Fibroblast of gingiva (primary cell): ENCODE results near the gene SPDYE1.
A peak's percentile ranks its signal among the peaks of the same experiment; 100 is the strongest.
"Not testable (repeated sequence)": the region's sequence is repeated elsewhere in the genome, so short reads cannot be mapped to it uniquely, and the experiment has no call there.

Experiments
- DNase-seq: peaks from one replicate; pipeline ENCODE4 v3.0.0-alpha.2; 2011; ENCODE audit warnings: low read depth

SPDYE1 gene, protein sequence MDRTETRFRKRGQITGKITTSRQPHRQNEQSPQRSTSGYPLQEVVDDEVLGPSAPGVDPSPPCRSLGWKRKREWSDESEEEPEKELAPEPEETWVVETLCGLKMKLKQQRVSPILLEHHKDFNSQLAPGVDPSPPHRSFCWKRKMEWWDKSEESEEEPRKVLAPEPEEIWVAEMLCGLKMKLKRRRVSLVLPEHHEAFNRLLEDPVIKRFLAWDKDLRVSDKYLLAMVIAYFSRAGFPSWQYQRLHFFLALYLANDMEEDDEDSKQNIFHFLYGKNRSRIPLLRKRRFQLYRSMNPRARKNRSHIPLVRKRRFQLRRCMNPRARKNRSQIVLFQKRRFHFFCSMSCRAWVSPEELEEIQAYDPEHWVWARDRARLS

DNA sequence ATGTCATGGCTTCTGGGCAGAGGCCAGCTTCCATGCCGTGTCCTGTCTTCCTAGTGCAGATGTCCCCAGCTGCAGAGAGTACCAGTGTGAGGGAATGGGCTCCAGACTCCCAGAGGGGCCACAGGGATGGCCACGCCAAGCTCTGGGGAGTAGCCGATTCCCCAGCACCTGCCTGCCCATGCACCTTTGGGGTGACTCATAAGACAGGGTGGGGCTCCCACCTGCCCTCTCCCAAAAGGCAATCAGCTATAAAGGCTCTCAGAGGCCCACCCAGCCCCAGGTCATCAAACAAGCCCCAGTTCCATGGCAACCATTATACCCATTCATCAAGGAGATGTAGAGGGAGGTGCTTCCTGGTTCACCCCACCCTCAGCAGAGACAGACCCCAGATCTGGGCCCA lies at the start of gene SPDYE1:
TSS of gene SPDYE1 (plus strand) at position 366 of the 400 bp plus-strand sequence. CDS start 2,053 bp downstream, outside the sequence.
- not testable (repeated sequence) for DNase-seq

DNA sequence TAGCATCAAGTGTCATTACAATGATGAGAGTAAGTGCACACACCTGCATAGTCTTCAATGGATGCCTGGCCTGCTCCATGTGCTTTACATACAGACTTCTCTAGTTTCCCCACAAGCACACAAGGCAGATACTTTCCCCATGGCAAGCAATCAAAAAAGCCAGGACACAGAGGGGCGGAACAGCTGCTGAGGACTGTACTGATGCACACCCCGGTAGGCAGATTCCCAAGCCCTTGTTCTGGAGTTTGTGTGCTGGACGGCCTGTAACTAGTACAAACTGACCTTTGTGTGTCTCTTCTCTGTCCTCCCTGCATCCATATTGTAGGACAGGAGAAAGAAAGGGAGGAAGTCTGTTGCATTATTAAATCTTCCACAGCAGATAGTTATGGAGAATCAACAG lies 45.7 kb upstream of the SPDYE1 start:
- DNase-seq = no peak

DNA sequence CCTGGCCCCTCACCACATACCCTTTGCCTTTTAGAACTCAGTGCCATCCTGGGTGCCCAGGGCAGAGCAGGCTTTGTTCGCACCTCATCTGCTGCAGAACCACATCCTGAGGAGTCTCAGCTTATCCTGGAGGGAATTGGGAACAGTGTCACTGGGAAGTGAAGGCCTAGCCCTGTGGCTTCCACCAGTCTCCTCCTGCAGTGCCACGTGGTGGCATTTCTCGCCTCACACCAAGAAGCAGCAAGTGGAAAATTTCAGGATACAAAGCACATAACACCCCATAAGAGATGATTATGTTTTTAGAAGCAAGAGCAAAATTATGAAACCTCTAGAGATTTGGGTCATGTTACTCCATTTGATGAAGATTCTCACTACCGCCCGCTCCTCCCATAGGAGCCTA lies 44.6 kb upstream of the SPDYE1 start:
- DNase-seq = no peak

DNA sequence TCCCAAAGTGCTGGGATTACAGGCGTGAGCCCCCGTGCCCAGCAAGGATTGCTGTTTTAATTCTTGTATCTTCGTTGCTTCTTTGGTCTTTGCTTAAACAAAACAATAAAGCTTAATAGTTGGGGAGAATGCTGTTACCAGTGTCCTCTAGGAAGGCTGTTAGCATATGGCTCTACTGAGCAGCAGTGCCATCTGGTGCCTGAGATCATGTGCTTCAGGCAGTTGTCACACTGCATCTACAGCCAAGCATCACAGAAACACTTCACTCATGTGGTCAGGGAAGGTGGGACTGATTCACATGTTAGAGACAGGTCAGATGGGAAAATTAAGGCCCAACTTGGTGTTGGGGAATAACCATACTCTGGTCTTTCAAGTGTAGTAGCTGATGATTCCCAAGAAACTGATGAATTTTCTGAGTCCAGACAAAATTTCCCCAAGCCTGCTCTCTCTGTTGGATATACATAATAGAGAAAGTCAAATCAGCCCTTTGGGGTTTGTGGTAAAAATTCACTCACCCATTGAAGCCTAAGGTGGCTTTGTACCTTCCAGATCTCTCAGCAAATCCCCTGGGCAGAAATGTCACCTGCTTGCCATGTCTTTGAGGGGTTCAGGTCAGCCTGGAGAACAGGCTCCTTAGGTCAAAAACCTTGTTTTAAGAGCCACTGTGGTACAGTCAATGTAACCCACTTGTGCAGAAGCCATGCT lies 43.0 kb upstream of the SPDYE1 start:
- peak; percentile 49 for DNase-seq

DNA sequence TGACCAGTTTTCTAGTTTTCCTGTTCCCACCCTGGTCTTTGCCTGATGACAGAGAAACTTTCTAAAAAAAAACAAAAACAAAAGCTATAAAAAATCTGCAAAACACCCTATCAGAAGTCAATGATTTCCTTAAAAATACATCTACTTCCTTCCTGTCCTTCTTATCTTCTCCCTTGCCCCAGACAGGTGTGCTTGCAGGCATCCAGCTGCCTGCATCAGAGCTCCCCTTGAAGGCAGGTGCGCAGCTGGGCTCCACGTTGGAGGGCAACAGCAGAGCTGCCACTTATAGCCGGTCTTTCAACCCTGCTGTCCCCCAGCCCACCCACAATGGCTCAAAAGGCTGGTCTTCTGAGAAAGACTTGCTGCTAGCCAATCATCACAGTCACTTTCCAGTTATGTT lies 41.7 kb upstream of the SPDYE1 start:
- no peak for DNase-seq

DNA sequence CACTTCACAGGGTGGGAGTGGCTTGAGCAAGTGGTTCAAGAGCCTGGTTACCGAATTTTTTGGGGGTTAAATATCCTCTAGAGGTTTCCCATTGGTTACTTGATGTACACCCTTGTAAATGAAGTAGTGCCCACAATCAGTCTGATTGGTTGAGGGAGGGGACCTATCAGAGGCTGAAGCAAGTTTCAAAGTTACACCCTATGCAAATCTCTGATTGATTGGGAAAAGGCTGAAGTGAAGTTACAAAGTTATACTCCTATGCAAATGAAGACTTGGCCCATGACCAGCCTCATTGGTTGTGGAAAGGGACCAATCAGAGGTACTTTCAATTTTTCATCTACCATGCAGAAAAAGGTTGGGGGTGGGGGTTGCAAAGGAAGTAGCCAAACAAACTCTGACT lies 36.8 kb upstream of the SPDYE1 start:
- DNase-seq = no peak

DNA sequence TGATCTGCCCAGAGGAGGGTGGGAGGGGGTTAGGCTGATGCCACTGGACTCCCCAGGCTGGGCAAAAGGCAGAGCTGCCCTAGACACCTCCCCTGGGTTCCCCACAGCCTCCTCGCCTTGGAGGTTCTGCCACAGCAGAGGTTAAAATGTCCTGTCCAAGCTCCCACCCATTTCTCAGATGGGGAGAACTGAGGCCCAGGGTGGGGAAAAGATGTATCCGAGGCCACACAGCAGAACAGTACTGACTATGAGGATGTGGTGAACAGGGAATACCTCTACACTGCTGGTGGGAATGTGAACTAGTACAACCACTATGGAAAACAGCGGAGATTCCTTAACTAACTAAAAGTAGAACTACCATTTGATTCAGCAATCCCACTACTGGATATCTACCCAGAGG lies 31.3 kb upstream of the SPDYE1 start:
- DNase-seq = not testable (repeated sequence)

DNA sequence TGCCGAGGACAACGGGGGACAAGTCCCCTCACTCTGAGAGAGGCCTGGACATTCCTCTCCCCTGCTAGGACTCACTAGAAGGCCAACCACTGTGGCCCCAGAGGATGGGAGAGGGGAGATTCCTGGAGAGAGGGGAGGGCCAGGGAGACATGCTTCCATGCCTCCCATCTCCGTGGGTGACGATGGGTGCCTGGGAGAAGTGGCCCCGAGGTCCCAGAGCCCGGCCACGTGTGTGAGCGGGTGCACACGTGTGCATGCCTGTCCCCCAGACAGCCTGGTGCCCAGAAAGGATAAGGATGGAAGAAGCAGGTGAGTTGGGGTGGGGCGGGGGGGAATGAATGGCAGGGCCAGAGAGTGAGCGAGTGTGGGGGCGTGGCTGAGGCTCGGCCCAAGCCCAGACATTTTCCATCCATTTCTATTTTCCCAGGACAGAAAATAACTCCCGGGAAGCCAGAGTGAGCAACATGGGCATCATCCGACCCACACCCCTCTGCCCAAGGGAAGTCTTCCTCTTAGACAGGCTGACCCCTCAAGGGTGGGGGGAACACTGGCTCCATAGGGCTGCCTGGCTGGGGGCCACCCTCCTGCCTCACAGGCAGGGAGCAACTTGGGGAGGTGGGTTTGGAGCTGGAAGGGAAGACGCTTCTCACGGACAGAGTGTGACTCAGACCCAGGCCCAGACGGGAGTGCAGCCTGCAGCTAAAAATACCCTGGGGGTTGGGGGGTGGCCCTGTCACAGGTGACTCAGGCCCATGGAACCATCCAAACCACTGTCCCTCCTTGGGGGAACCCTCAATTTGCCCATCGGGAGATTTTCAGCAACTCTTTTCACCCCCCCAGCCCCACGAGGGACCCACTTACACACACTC lies 29.3 kb upstream of the SPDYE1 start:
- DNase-seq = not testable (repeated sequence)

DNA sequence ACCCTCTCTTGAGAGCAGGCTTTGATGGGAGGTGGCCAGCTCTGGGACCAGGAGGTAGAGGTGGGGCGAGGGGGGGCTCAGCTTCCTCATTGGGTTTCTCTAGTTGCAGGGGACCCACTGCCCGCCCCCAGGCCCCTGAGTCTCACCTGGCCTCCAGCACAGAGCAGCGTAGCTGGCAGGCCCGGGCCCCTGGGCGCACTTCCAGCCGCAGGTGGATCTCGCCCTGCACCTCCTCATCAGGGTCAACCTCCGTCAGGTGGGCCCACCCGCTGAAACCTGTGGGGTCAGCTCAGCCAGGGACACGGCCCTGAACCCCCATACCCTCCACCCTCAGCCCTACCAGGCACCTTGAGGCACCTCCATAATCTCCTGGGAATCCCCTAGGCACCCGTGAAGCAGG lies 28.1 kb upstream of the SPDYE1 start:
- DNase-seq = not testable (repeated sequence)

DNA sequence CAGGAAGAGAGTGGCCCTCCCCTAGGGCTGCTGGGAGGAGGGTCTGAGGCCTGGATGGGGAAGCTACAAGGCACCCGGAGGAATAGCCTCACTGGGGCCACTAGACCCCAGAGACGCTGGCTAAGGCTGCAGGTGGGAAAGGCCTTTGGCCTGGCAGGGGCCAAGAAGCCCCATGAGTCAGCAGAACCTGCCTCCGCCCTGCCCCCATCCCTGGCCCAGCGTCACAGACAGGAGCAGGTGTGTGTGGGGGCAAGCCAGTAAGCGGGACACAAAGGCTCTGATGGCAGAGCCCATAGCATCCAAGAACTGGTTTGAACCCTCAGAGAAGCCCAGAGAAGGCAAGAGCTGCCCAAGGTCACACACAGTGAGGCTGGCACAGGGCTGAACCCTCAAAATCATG lies 27.0 kb upstream of the SPDYE1 start:
- DNase-seq = not testable (repeated sequence)

DNA sequence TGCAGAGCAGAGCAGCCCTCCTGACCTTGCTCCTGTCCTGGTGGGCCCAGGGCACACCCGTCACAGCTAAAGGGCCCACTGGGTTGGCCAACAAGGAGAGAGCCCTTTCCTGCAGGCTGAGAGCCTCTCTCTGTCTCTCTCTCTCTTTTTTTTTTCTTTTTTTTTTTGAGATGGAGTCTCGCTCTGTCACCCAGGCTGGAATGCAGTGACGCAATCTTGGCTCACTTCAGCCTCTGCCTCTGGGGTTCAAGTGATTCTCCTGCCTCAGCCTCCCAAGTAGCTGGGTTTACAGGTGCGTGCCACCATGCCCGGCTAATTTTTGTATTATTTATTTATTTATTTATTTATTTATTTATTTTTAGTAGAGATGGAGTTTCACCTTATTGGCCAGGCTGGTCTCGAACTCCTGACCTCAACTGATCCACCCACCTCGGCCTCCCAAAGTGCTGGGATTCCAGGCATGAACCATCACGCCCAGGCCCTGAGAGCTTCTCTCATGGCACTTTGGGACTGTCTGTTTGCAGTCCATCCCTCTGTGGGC lies 23.6 kb upstream of the SPDYE1 start:
- not testable (repeated sequence) for DNase-seq

DNA sequence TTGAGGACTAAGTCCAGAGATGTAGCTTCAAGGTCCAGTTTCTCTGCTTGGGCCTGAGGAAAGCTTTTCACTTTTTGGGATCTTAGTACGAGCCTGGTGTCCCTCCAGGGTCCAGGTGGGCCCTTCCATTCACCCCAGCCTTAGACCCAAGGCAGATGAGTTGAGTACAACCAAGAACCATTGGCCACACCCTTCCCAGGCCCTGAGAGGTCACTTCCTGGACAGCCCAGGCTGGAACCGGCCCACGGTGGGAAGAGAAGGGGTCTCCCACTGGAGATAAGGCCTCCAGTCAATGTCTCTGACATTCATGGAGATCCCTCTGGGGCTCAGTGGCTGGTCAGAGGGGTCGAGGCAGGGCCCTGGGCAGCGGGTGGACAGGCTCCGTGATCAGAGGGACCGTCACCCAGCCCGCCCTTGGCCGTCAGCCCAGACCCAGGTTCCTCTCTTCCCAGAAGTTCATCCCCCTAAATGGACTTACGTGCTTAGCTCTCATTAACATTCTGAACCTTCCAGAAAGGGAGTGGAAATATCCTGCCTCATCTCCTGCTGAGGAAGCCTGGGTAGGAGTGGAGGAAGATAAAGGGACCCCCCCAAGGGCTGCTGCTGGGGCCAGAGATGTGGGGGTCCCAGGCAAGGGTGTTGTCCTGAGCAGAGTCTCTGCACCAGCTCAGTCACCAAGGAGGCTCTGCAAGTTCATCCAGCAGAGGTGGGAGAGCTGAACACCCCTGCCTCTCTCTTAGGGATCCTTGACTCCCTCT lies 22.8 kb upstream of the SPDYE1 start:
- not testable (repeated sequence) for DNase-seq

DNA sequence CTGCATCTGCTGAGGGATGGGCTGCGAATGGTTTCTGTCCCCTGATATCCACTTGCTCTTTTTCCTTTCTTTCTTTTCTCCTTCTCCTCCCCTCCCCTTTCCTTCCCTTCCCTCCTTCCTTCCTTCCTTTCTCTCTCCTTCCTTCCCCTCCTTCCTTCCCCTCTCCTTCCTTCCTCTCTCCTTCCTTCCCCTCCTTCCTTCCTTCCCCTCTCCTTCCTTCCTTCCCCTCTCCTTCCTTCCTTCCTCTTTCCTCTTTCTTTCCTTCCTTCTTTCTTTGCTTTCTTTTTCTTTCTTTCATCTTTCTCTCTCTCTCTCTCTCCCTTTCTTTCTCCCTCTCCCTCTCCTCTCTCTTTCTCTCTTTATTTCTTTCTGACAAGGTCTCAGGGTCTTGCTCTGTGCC lies 20.2 kb upstream of the SPDYE1 start:
- no peak for DNase-seq

DNA sequence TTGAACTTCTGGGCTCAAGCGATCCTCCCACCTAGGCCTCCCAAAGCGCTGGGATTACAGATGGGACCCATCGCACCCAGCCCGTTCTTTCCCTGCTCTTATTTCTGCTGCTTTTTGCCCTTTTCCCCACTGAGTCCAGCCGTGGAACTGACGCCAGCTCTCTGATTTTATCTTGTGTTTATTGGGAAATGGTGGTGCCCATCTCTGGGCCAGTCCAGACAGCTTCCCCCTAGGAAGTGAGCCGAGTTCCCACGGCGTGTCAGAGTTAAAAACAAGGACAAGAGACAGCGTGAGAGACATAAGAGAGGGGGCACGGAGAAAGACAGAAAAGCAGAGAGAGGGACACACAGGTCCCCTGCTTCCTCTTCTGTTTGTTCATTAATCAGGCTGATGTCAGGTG lies 19.6 kb upstream of the SPDYE1 start:
- DNase-seq = not testable (repeated sequence)

DNA sequence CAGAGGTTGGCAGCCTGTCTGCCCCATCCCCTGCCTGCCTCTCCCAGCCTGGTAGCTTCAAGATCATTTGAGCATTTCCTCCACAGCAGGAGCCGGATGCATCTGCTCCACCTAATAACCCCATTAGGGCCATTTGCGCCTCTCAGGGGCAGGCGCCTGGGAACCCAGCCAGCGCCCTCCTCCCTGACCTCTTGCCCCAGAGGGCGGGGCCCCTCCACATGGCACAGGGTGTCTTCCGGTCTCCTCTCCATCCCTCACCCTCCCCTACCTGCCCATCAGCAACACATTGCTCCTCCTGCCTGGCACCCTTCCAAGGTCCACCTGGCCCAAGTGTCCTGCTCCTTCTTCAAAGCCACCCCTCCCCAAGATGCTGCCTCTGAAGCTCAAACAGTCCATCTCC lies 14.8 kb upstream of the SPDYE1 start:
- DNase-seq = not testable (repeated sequence)

DNA sequence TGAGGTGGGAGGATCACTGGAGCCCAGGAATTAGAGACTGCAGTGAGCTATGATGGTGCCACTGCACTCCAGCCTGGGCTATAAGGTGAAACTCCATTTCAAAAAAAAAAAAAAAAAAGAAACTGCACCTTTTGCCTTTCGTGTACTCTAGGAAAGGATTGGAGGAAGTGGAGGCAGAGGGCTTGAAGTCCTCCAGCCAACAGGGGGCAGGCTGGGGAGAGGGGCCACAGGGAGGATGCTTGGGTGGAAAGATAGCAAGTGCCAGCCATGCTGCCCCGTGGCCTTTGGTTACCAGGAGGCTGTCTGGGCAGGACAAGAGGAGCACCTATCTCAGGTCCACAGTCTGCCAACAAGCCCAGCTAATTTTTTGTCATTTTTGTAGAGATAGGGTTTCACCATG lies 14.0 kb upstream of the SPDYE1 start:
- not testable (repeated sequence) for DNase-seq

DNA sequence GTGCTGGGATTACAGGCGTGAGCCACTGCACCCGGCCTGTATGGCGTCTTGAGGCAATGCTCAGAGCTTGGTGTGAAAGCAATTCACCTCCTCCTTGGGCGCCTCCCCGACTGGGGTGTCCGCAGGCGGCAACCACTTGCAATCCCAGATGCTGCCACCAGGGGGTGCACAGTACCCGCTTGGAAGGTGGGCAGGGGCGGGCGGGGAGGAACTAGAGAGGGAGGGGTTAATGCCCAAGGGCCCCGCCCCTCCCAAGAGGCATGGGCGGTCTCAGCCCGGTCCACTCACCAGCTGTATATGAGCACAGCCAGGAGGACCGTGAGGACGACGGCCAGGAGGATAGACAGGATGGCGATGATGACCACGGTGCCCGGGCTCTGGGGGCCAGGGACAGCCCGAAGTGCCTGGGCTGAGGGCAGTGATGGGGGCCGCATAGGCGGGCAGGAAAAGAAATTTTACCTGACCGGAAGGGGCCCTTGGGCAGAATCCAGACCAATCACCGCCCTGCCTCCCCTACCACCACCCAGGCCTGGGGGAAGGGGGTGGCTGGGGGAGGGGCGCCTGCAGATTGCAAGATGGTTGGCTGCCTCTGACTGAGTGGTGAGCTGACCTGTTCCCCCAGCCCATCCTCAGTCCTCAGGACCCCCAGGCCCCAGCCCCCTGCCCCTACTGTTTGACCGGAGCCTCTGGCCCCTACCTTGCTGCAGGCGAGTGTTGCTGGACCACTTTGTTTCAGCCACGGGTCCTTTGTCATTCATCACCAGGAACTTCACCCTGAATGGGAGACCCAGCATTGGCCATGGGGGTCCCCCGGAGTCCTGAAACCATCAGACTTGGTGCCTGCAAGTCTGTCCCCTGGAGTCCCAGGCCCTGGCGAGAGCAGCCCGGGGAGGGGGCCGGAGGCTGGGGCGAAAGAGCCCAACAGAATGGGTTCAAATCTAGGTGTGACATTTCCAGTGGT lies 11.5 kb upstream of the SPDYE1 start:
- DNase-seq = peak; percentile 50

DNA sequence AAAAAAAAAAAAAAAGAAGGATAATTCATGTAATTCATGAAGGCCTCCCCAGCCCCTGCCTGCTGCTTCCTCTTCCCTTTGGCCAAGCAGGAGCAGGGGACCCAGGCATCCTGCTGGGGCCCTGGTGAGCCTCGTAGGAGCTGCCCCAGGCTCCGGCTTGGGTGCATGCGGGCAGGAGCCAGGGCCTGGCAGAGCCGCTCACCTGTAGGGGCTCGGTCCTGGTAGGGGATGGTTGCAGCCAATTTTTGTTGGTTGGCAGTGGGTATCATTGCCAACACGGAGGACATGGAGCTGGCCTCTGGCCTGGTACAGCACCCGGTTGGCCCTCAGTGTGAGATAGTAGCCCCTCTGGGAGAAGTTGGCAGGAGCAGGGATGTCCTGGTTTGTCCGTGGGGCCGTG lies 10.2 kb upstream of the SPDYE1 start:
- not testable (repeated sequence) for DNase-seq

DNA sequence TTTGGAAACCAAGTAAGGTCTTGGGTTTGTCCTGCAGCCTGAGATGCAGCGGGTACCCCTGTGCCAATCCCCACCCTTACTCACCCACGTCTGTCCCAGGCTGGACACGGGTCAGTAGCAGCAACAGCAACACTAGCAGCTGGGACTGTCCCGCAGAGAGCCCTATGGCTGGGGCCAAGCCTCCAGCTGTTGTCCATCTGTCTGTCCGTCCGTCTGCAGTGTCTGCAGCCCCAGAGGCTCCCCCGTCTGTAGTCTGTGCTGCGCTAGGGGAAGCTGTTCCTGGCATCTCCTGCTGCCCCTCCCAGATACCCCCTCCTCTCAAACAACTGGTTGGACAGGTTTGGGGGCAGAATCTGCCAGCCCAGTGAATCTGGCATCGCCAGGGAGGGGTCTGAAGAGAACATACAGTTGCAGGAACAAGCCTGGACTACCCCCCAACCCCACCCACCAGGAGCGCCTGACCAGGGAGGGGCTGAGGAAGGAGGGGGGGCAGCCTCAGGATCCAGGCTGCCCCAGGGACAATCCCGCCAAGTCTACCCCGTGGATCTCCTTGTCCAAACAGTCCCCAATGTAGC lies 7.6 kb upstream of the SPDYE1 start:
- not testable (repeated sequence) for DNase-seq

DNA sequence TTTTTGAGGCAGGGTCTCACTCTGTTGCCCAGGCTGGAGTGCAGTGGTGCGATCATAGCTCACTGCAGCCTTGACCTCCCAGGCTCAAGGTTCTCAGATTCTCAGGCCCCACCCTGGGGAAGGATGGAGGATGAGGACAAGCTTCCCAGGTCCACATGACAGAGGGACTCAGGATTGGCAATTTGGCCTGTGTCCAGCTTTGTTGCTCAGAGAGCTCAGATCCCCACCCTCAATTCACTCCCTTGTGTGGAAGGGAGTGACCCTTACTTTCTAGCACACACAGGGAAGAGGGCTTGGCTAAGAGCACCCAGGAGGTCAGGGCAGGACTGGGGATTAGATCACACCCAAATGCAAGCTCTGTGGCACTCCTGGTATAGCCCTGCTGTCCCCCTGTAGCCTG lies 6.9 kb upstream of the SPDYE1 start:
- DNase-seq = not testable (repeated sequence)
